Melanocyte of skin (primary cell): ENCODE results near the gene SAP30. TPM values are rescaled to one million over a fixed set of nuclear protein-coding genes. Genes with fewer than 3 reads are reported as not detected.

Source experiments
- total RNA-seq, 2 donors: library from RNA; depleted of rRNA; stranded (reverse); fragments of >200 nt; gene quantifications; 2 replicates each; pipeline ENCODE4 v1.2.3, GENCODE V29; 2012

SAP30 gene, protein sequence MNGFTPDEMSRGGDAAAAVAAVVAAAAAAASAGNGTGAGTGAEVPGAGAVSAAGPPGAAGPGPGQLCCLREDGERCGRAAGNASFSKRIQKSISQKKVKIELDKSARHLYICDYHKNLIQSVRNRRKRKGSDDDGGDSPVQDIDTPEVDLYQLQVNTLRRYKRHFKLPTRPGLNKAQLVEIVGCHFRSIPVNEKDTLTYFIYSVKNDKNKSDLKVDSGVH
- 10 to 100 TPM; 19.3 to 23.0 TPM for total RNA-seq

GRCh38 chr4:173370477-173371291, at the start of gene SAP30:
TSS of gene SAP30 (plus strand) at chr4:173370954. CDS start at chr4:173371183, 229 bp downstream.

DNA sequence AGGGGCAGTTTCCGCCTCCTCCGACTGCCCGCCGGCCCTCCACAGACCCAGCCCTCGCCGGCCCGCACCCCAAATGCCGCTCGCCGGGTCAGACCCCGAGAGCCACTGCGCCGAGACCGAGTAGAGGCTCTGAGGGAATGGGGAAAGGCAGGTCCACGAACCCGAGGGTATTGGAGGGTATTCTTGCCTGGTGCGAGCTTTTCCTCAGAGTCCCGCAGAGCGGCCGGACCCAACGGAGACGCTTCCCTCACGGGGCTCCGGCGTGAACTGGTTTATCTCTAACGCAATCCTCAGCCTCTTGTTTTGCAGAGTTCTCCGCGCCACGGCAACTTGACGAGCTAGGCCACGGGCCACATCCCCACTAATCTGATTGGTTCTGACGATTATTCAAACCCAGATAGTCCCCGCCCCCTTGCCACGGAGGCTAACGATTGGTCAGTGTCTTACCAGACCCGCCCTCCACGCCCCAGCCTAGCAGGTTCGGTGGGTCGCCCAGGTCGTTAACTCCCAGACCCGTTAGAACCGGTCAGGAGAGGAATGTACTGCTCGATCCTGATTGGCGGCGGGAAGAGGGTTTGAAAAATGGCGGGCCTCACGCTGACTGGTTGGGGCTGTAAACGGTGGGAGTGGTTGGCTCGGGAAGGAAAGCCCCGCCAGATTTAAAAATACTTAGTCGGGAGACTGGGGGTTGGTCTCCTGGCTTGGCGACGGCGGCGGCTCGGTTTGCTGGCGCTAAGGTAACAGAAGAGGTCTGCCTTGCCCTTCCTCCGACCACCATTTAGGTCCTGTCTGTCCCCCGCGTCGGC, 36.5 kb upstream of the SAP30 start, which contains the start of gene HMGB2:
Gene HMGB2 (minus strand): TSS at position 274 of the 806 bp plus-strand sequence. CDS start 709 bp downstream, outside the sequence.

DNA sequence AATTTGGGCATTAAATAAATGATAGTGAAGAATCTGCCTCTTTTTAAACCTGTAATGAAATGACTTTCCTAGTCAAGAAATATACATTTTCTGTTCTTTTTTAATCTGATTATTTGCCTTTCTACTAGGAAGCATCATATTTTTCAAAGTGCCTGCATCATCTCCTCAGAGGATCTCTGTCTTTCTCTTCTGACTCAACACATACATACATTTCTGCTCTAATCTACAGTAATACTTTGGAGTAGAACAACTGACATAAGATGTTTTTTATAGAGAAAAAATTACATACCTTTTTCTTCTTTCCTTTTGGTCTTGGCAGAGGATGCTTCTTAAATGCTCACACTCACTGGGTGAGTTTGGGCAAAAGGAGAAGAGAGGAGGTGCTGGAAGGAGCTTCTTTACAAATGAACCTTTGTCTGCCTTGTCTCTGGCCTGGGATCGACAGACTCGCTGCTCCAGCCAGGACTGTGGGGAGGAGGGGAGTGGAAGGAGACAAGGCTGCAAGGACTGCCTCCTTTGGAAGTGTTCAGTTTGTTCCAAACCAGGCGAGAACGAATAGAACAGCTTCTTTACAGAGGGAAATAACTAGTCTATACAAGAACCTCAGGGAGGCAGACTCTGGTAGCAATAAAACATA, 28.1 kb downstream of the SAP30 start, which contains the start of gene SCRG1:
Gene SCRG1 (minus strand): TSS at position 338 of the 637 bp plus-strand sequence. CDS start 7,702 bp downstream, outside the sequence.

Other genes with a start within 250 kb of the SAP30 start
- 10 to 100 TPM; 12.4 to 19.3 TPM for gene GALNT7, start 202.1 kb upstream of the SAP30 start, total RNA-seq
- gene HMGB2, start 36.6 kb upstream of the SAP30 start, total RNA-seq, result 10 to 100 TPM; 30.3 to 53.9 TPM
- not detected for gene SCRG1, start 28.2 kb downstream of the SAP30 start, total RNA-seq
- not detected for gene HAND2, start 159.3 kb downstream of the SAP30 start, total RNA-seq